D341Med (cell line): ENCODE results near the gene LRRC36.
"Not testable (repeated sequence)": the region's sequence is repeated elsewhere in the genome, so short reads cannot be mapped to it uniquely, and the experiment has no call there.

Experiments
- DNase-seq: peaks from one replicate; pipeline ENCODE4 v3.0.0; 2012; ENCODE audit warnings: low spot score

The LRRC36 gene

GRCh38 chr16:67405336-67405735, 78.7 kb downstream of the LRRC36 start:
- no peak for DNase-seq

DNA sequence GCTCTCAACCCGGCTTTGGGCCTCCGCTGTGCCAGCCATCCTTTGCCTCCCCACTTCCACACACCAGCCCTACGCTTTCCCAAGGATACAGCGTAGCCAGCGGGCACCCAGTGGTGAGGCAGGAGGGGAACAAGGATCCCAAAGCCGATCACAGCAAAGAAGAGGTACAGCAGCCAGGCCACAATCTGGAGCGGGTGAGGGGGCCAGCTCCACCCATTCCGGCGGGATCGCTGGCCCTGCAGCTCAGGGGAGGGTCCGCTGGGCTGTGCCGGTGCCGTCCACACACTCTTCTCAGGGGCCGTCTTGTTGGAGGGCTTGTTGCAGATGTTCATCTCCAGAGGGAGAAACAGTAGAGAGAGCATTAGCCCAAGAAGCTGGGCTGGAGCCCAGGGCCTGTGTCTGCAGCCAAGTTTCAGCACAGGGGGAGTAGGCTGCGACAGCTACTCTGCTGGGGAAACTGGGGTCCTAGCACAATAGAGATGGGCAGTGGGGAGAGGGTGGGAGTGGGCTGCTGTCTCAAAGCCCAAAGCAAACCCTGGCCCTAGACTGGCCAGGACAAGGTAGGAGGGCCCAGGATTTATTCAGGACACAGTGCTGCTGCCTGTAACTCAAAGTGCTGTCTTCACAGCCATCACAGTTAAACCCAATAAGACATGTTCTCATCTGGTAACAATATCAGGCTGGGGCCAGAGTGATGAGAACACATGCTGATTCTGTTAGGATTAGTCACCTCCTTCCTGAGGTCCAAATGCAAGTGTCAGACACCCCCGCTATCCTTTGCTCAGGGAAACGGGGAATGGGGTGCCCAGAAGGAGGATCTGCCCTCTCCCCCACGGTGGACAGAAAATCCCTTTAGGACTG, 79.7 kb downstream of the LRRC36 start:
- no peak for DNase-seq

GRCh38 chr16:67407176-67407787, 80.7 kb downstream of the LRRC36 start:
- no peak for DNase-seq

DNA sequence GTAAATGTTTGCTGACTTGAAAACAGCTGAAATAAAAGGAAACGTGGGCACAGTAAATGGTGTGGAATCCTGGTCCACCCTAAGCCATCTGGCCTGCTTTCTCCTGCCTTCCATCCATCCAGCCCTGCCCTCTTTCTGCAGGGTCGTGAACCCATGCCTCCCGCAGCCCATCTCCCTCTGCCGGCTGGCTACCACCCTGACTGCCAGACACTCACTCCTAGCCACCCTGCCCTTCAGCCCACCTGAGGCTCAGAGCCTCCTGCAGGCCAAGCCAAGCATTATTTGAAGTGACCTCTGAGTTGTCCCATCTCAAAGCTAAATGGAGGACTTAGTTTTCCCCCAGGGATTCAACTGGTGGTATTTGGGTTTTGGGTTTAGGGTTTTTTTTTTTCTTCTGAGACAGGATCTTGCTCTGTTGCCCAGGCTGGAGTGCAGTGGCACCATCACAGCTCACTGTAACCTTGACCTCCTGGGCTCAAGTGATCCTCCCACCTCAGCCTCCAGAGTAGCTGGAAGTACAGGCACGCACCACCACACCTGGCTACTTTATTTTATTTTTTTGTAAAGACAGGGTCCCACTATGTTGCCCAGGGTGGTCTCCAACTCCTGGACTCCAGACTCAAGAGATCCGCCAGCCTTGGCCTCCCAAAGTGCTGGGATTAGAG, 81.3 kb downstream of the LRRC36 start:
- DNase-seq, result no peak

- DNase-seq, result no peak
Observed at GRCh38 chr16:67409631-67410030, 83.0 kb downstream of the LRRC36 start.

GRCh38 chr16:67411339-67411738, 84.7 kb downstream of the LRRC36 start:
- DNase-seq, result no peak

GRCh38 chr16:67412294-67412693, 85.7 kb downstream of the LRRC36 start:
- no peak for DNase-seq

- no peak for DNase-seq
Observed at GRCh38 chr16:67413978-67414911, 87.6 kb downstream of the LRRC36 start.

DNA sequence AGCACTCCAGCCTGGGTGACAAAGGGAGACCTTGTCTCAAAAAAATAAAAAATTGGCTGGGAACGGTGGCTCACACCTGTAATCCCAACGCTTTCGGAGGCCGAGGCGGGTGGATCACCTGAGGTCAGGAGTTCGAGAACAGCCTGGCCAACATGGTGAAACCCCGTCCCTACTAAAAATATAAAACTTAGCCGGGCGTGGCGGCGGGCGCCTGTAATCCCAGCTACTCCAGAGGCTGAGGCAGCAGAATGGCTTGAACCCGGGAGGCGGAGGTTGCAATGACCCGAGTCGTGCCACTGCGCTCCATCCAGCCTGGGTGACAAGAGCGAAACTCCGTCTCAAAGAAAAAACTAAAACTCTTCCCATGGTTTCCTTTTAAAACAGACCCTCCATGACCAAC, 88.8 kb downstream of the LRRC36 start:
- not testable (repeated sequence) for DNase-seq

GRCh38 chr16:67415872-67416793, 89.5 kb downstream of the LRRC36 start, which contains the start of gene ZDHHC1:
TSS of gene ZDHHC1 (minus strand) at chr16:67416477. CDS start at chr16:67407775, 8,702 bp downstream.
- DNase-seq, result peak; percentile 94

DNA sequence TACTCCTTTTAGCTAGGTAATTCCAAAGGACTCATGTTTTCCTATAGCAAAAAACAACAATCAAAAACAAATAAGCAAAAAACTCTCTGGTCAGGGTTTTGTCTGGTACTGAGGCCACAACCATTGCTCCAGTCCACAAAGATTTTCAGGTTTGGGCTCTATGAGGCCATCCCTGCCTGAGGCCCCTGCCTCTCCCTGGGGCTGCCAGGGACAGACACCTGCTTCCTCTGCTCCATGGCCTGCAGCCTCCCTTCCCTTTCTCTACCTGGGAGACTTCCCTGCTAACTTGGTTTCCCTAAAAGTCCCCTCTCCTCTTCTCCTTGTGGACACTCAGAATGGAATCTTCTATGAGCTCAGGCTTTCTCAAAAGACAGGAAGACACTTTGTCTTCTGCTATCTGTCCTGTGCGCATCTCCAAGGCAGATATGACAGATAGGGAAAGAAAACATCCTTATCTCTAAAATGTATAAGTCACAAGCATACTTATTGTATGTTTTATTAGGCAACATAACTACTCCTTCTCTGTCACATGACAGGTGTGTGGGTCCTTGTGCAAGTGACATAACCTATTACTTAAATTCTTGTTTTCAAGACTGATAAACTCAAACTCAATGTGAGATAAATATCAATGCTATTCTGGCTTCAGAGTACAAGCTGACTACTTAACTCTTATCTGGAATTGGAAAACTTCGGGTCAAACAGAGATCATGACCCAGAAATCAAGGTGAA, 90.9 kb downstream of the LRRC36 start:
- no peak for DNase-seq

GRCh38 chr16:67419502-67419901, 92.9 kb downstream of the LRRC36 start:
- no peak for DNase-seq

GRCh38 chr16:67419931-67420330, 93.3 kb downstream of the LRRC36 start:
- no peak for DNase-seq

DNA sequence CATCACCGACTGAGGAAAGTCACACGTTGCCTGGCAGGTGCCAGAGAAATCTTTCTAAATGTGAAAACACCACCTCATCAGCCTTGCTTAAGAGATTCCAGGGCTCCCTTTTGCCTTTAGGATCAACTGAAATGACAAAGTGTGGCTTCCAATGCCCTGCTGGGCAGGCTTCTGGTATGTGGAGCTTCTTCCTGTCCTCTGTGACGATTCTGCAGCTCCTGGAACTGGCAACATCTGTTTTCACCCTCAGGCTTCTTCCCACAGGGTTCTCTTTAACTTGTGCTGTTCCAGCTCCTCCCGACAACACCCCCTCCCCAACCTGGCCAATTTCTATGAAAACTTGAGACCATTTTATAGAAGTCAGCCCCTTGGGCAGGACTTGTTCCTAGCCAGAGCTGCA, 94.4 kb downstream of the LRRC36 start:
- no peak for DNase-seq

- DNase-seq, result no peak
Observed at GRCh38 chr16:67423015-67423414, 96.4 kb downstream of the LRRC36 start.

DNA sequence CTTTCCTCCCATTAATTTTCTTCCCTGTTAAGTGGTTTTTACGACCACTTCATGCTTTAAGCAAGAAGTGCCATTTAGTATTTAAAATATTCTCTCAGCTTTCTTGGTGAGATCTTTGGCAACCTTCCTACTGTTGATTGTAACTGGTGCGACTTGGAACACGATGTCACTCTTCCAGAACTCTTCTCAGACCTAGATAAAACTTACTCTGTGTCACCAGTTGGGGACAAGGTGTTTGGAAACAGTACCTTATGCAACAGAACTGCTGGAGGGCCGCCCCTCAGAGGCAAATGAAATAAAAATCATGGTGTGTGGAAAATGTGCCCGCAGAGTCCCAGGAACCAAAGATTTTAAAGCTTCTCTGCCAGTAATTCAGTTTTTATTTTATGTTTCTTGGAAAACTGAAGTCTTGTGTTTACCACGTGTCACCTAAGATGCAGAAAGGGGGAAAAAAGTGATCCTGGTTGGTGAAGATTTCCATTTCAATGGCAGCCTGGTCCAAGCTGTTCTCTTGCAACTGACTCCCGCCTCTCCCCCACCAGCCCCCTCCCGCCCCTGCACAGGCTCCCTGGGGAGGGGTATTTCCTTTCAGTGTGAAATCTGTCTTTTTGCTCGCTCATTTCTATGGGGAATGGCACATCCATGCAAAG, 97.1 kb downstream of the LRRC36 start:
- DNase-seq, result no peak

GRCh38 chr16:67424261-67424615, 97.6 kb downstream of the LRRC36 start:
- no peak for DNase-seq

DNA sequence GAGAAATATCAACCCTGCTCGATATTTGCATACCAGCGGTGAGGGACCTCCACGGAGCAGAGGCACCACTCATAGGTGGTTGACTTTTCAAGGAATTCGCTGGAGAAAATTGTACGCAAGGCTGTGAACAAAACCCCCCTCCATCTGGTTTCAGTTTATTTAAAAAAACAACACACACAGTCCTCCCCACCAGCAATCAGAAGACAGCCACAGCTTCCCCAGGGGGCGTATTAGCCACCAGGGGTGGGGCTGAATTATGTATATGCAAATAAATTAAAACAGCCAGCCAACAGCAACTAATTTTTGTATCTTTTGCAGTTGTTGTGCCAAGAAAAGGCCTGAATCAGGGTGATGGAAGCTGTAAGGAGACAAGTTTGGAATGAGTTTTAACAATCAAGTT, 98.4 kb downstream of the LRRC36 start:
- DNase-seq, result no peak

GRCh38 chr16:67425580-67425979, 99.0 kb downstream of the LRRC36 start:
- DNase-seq, result no peak

- no peak for DNase-seq
Observed at GRCh38 chr16:67426022-67426421, 99.4 kb downstream of the LRRC36 start.
